NCI-H1048 (cell line): ENCODE data around the gene SPN.
"Not testable (repeated sequence)": the region's sequence is repeated elsewhere in the genome, so short reads cannot be mapped to it uniquely, and the experiment has no call there.

Experiments
- DNase-seq: peaks from one replicate; lab custom pipeline; 2025; lab: John Stamatoyannopoulos, UW

The SPN gene

GRCh38 chr16:29702269-29702668 is 39.2 kb downstream of the SPN start:
- no peak for DNase-seq

DNA sequence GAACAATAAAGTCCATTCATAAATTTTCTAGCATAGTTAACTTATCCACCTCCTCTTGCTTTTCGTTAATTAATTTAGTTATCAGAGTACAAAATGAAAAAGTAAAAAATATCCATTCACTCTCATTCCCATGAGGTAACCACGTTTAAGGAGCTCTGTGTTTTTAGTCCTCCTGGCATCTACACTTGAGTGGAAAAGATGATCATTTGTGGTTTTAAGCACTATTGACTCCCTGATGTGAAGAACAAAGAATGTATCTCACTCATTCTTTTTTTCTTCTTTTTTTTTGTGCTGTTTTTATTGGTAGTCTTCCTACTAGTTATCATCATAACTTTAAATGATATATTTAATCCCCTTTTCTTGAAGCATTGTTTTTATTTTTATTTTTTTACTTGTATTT is 42.0 kb downstream of the SPN start:
- no peak for DNase-seq

GRCh38 chr16:29707160-29707559 is 44.1 kb downstream of the SPN start:
- DNase-seq: not testable (repeated sequence)

GRCh38 chr16:29708917-29709600 is 46.0 kb downstream of the SPN start:
- no peak for DNase-seq

GRCh38 chr16:29709657-29710056 is 46.6 kb downstream of the SPN start:
- not testable (repeated sequence) for DNase-seq

DNA sequence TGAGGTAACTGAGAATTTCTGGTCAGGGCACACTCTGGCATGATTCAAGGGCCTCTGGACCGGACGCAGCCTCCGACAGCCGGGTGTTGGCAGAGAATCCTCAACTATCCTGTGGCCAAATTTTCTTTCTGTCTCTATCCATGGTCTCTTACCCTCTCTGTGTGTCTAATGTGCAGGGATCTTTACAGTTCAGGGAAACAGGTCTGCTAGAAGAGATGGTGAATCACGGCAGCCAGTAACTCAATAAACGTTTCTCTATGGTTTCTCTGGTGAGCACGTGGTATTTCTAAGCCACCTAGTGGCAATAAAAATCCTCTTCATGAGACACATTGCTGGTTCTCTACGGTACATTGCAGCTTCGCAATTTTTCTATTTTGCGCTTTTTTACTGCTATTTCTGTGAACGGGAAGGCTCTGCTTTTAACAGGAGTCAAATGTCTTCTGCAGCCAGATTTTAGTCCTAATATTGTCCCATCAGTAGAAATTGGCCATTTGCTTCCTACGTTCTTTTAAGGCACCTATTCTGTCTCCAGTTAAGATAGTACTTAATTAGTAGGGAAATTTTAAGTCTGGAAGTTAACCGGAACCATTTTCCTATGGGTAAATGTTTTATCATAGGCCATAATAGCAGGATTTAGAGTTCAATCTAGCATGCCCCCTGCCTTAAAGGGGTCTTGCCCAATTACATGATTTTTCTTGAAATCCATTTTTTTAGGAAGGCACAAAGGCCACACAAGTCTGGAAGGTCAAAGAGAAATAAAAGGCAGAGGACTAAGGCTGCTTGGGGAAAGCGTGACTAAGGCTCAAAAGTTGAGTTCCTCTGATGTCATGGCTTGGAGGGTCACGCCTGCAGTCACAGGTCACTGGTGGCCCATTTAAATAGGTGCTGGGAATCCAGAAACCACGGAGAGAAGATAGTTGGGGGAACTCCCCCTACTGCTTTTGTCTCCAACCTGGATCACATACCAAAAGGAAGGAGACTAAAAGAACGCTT is 47.5 kb downstream of the SPN start:
- DNase-seq: no peak

DNA sequence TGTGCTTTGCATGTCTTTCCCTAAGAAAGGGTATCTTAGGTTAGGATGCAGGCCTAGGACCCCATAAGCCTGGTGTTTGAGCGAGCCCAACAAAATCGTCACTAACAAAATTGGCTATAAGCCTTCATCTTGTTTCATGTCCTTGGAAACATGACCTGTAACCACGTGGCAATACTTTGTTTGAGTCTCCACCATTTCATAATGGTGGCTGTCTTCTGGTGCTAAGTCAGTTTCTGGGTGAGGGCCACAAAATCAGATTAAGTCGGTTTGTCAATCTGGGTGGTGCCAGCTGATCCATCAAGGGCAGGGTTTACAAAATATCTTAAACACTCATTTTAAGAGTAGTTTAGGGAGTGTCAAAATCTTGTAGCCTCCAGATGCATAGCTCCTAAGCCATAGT is 49.8 kb downstream of the SPN start:
- DNase-seq: no peak

- no peak for DNase-seq
These were observed 51.3 kb downstream of the SPN start for GRCh38 chr16:29714396-29714795.

GRCh38 chr16:29714972-29715371 is 51.9 kb downstream of the SPN start:
- no peak for DNase-seq

GRCh38 chr16:29717113-29717512 is 54.1 kb downstream of the SPN start:
- DNase-seq: no peak

GRCh38 chr16:29719063-29719462 is 56.0 kb downstream of the SPN start:
- no peak for DNase-seq
